Measurements from ENCODE around the gene MCUB. TPM values are rescaled to one million over a fixed set of nuclear protein-coding genes. Genes with fewer than 3 reads are reported as not detected.

Gene MCUB
- total and polyA plus RNA-seq, 9 of the 15 experiments (the other 6 are each of a cell fraction or from before 2014, with no cell fraction given): 1.4 to 21.5 (median 5.4) TPM

- Histone ChIP-seq H4K20me1 (replicated peaks; ENCODE audit: control insufficient read depth, insufficient read depth, low read length) (no peaks in the 10 kb centered on the region), H3K4me2 (ENCODE audit: insufficient read depth, low read length) (no peak overlapping the region)
- no TSS peak for BruUV-seq (replicated peaks)
- TF ChIP-seq DLX4 (CRISPR knock-in tag; IDR thresholded peaks at IDR 0.05): no peak
- TF ChIP-seq, protein P1, sequence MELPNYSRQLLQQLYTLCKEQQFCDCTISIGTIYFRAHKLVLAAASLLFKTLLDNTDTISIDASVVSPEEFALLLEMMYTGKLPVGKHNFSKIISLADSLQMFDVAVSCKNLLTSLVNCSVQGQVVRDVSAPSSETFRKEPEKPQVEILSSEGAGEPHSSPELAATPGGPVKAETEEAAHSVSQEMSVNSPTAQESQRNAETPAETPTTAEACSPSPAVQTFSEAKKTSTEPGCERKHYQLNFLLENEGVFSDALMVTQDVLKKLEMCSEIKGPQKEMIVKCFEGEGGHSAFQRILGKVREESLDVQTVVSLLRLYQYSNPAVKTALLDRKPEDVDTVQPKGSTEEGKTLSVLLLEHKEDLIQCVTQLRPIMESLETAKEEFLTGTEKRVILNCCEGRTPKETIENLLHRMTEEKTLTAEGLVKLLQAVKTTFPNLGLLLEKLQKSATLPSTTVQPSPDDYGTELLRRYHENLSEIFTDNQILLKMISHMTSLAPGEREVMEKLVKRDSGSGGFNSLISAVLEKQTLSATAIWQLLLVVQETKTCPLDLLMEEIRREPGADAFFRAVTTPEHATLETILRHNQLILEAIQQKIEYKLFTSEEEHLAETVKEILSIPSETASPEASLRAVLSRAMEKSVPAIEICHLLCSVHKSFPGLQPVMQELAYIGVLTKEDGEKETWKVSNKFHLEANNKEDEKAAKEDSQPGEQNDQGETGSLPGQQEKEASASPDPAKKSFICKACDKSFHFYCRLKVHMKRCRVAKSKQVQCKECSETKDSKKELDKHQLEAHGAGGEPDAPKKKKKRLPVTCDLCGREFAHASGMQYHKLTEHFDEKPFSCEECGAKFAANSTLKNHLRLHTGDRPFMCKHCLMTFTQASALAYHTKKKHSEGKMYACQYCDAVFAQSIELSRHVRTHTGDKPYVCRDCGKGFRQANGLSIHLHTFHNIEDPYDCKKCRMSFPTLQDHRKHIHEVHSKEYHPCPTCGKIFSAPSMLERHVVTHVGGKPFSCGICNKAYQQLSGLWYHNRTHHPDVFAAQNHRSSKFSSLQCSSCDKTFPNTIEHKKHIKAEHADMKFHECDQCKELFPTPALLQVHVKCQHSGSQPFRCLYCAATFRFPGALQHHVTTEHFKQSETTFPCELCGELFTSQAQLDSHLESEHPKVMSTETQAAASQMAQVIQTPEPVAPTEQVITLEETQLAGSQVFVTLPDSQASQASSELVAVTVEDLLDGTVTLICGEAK (IDR thresholded peaks at IDR 0.05): no peak
- TF ChIP-seq, protein P1 (CRISPR knock-in tag; IDR thresholded peaks at IDR 0.05): no peak
- TF ChIP-seq NR2C2 (CRISPR knock-in tag; IDR thresholded peaks at IDR 0.05): no peak
- no peak for TF ChIP-seq NR2C2 (tag; IDR thresholded peaks at IDR 0.05)
- no peak for TF ChIP-seq ZNF395 (CRISPR knock-in tag; IDR thresholded peaks at IDR 0.05)
- TF ChIP-seq, protein P2, sequence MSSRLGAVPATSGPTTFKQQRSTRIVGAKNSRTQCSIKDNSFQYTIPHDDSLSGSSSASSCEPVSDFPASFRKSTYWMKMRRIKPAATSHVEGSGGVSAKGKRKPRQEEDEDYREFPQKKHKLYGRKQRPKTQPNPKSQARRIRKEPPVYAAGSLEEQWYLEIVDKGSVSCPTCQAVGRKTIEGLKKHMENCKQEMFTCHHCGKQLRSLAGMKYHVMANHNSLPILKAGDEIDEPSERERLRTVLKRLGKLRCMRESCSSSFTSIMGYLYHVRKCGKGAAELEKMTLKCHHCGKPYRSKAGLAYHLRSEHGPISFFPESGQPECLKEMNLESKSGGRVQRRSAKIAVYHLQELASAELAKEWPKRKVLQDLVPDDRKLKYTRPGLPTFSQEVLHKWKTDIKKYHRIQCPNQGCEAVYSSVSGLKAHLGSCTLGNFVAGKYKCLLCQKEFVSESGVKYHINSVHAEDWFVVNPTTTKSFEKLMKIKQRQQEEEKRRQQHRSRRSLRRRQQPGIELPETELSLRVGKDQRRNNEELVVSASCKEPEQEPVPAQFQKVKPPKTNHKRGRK (tag; IDR thresholded peaks at IDR 0.05): no peak
- no peak for TF ChIP-seq ZEB2 (IDR thresholded peaks at IDR 0.05)
- no peak for TF ChIP-seq ZZZ3 (IDR thresholded peaks at IDR 0.05)
These were observed 54.4 kb downstream of the MCUB start for GRCh38 chr4:109614466-109614865.

More at GRCh38 chr4:109614466-109614865, 54.4 kb downstream of the MCUB start:
- in situ Hi-C loops (cut with MboI): no loop called here
- POLR2A ChIA-PET: no interaction called here
- Histone ChIP-seq H3K9ac (ENCODE audit: insufficient read depth in 1 of 2, low read depth in 2 of 2, low read length in 2 of 2) (no peak overlapping the region), H3K79me2 (ENCODE audit: control insufficient read depth, insufficient read depth, low read length) (no peaks in the 10 kb centered on the region), H3K4me1 (replicated peaks in 1 of 2; ENCODE audit: control insufficient read depth in 2 of 2, insufficient read depth in 2 of 2, low read length in 2 of 2) (no peaks in the 10 kb centered on the region), H3K9me3 (replicated peaks; ENCODE audit: control insufficient read depth, insufficient read depth, low read depth, low read length) (no peaks in the 10 kb centered on the region), H3K27ac (ENCODE audit: extremely low read depth, low read depth, low read length) (no peak overlapping the region), H3K9me1 (ENCODE audit: control insufficient read depth, insufficient read depth, low read length) (no peaks in the 10 kb centered on the region), H2AFZ (ENCODE audit: low read depth, low read length) (no peak overlapping the region), H3K4me3 (no peak overlapping the region), H3K27me3 (ENCODE audit: control insufficient read depth in 2 of 2, insufficient read depth in 2 of 2, low read length in 2 of 2) (peaks cover 0 to 5% of the 10 kb centered on the region in 2 experiments; a peak in 2 of 5 replicates), H3K36me3 (ENCODE audit: control insufficient read depth, insufficient read depth, low read length) (no peaks in the 10 kb centered on the region)
- intact Hi-C loops (cut with micrococcal nuclease): no loop called here
- CTCF ChIA-PET (ENCODE audit: low intra/inter-chr PET ratio): no interaction called here
- no peak for ATAC-seq
- no peak for DNase-seq (ENCODE audit: extremely low read depth in 1 of 4, low spot score in 3 of 4)
- WGBS (ENCODE audit: insufficient coverage, low coverage, missing lambda C conversion rate): 2% methylated on average over 5 of the region's 5 CpGs
- FAIRE-seq: no peak
